ENCODE measurements around the gene TBC1D9B.

GRCh38 chr5:179880848-179881590, 26.7 kb downstream of the TBC1D9B start:
- TF ChIP-seq CTCF (conservative IDR thresholded peaks at IDR 0.05 in 1 of 2, IDR thresholded peaks at IDR 0.05 in 1 of 2; ENCODE audit: extremely low read depth in 1 of 2, insufficient read depth in 1 of 2, low read depth in 1 of 2, low read length in 2 of 2) (no peak), EZH2 (IDR thresholded peaks at IDR 0.05; ENCODE audit: borderline replicate concordance, low read length) (no peak)
